Measurements from ENCODE around the gene SUGCT. TPM values are rescaled to one million over a fixed set of nuclear protein-coding genes. Genes with fewer than 3 reads are reported as not detected.

Gene SUGCT
- total RNA-seq, 2 experiments from 2014 or later: 0.81 to 1.2 TPM

GRCh38 chr7:40845943-40846342 lies 711.1 kb downstream of the SUGCT start:
- CTCF ChIA-PET: no interaction called here
- DNase-seq: no peak
- no peaks in the 10 kb centered on the region for H3K4me1 Mint-ChIP-seq (ENCODE audit: low read depth)
- H3K27me3 Mint-ChIP-seq (ENCODE audit: low read depth): no peaks in the 10 kb centered on the region
- no peak overlapping the region for H3K27ac Mint-ChIP-seq
- no peaks in the 10 kb centered on the region for H3K9me3 Mint-ChIP-seq
- H3K4me3 Mint-ChIP-seq: no peak overlapping the region
- intact Hi-C loops (cut with micrococcal nuclease): no loop called here
- H3K36me3 Mint-ChIP-seq (ENCODE audit: low read depth): no peaks in the 10 kb centered on the region

- Mint-ChIP-seq H3K27ac (no peak overlapping the region), H3K4me1 (ENCODE audit: low read depth) (no peaks in the 10 kb centered on the region), H3K36me3 (ENCODE audit: low read depth) (no peaks in the 10 kb centered on the region), H3K27me3 (ENCODE audit: low read depth) (peaks cover 2% of the 10 kb centered on the region), H3K4me3 (no peak overlapping the region), H3K9me3 (no peaks in the 10 kb centered on the region)
- DNase-seq: no peak
- CTCF ChIA-PET: no interaction called here
- intact Hi-C loops (cut with micrococcal nuclease): no loop called here
Observed at GRCh38 chr7:40847921-40848320, 713.1 kb downstream of the SUGCT start.

- no peaks in the 10 kb centered on the region for H3K36me3 Mint-ChIP-seq (ENCODE audit: low read depth)
- H3K27ac Mint-ChIP-seq: no peak overlapping the region
- DNase-seq: no peak
- intact Hi-C loops (cut with micrococcal nuclease): no loop called here
- no peaks in the 10 kb centered on the region for H3K4me1 Mint-ChIP-seq (ENCODE audit: low read depth)
- H3K4me3 Mint-ChIP-seq: no peak overlapping the region
- H3K27me3 Mint-ChIP-seq (ENCODE audit: low read depth): peaks cover 2% of the 10 kb centered on the region
- CTCF ChIA-PET: interaction anchor here (1.0 kb wide), 1 partner anchor 10 kb away, joined by 3 read pairs; no protein-coding TSS in a partner anchor
- no peaks in the 10 kb centered on the region for H3K9me3 Mint-ChIP-seq
Observed at GRCh38 chr7:40848541-40849221, 713.9 kb downstream of the SUGCT start.

- CTCF ChIA-PET: interaction anchor here (1.7 kb wide), 1 partner anchor 10 kb away, joined by 3 read pairs; no protein-coding TSS in a partner anchor
- H3K9me3 Mint-ChIP-seq: no peaks in the 10 kb centered on the region
- H3K36me3 Mint-ChIP-seq (ENCODE audit: low read depth): no peaks in the 10 kb centered on the region
- no peak overlapping the region for H3K4me3 Mint-ChIP-seq
- no peaks in the 10 kb centered on the region for H3K4me1 Mint-ChIP-seq (ENCODE audit: low read depth)
- intact Hi-C loops (cut with micrococcal nuclease): no loop called here
- peaks cover 2% of the 10 kb centered on the region for H3K27me3 Mint-ChIP-seq (ENCODE audit: low read depth)
- DNase-seq: no peak
- no peak overlapping the region for H3K27ac Mint-ChIP-seq
Observed at GRCh38 chr7:40850017-40850416, 715.2 kb downstream of the SUGCT start.

- no peak overlapping the region for H3K27ac Mint-ChIP-seq
- H3K4me1 Mint-ChIP-seq (ENCODE audit: low read depth): no peaks in the 10 kb centered on the region
- H3K36me3 Mint-ChIP-seq (ENCODE audit: low read depth): no peaks in the 10 kb centered on the region
- intact Hi-C loops (cut with micrococcal nuclease): no loop called here
- no peak overlapping the region for H3K4me3 Mint-ChIP-seq
- peaks cover 2% of the 10 kb centered on the region for H3K27me3 Mint-ChIP-seq (ENCODE audit: low read depth)
- no peaks in the 10 kb centered on the region for H3K9me3 Mint-ChIP-seq
- DNase-seq: no peak
- CTCF ChIA-PET: interaction anchor here (1.7 kb wide), 1 partner anchor 9 kb away, joined by 3 read pairs; no protein-coding TSS in a partner anchor
Observed at GRCh38 chr7:40851001-40851400, 716.2 kb downstream of the SUGCT start.

GRCh38 chr7:40859076-40859475 lies 724.3 kb downstream of the SUGCT start:
- H3K27ac Mint-ChIP-seq: no peak overlapping the region
- H3K27me3 Mint-ChIP-seq (ENCODE audit: low read depth): no peaks in the 10 kb centered on the region
- no peak overlapping the region for H3K4me3 Mint-ChIP-seq
- no peak for DNase-seq
- intact Hi-C loops (cut with micrococcal nuclease): no loop called here
- no peaks in the 10 kb centered on the region for H3K36me3 Mint-ChIP-seq (ENCODE audit: low read depth)
- no peaks in the 10 kb centered on the region for H3K4me1 Mint-ChIP-seq (ENCODE audit: low read depth)
- no peaks in the 10 kb centered on the region for H3K9me3 Mint-ChIP-seq
- CTCF ChIA-PET: interaction anchor here (1.1 to 1.5 kb wide), 3 partner anchors 10 to 351 kb away, joined by 3 read pairs; no protein-coding TSS in a partner anchor

GRCh38 chr7:40859965-40860543 lies 725.2 kb downstream of the SUGCT start:
- Mint-ChIP-seq H3K27me3 (ENCODE audit: low read depth) (no peaks in the 10 kb centered on the region), H3K9me3 (no peaks in the 10 kb centered on the region), H3K4me3 (no peak overlapping the region), H3K4me1 (ENCODE audit: low read depth) (no peaks in the 10 kb centered on the region), H3K36me3 (ENCODE audit: low read depth) (no peaks in the 10 kb centered on the region), H3K27ac (no peak overlapping the region)
- intact Hi-C loops (cut with micrococcal nuclease): no loop called here
- no peak for DNase-seq
- CTCF ChIA-PET: interaction anchor here (1.0 kb wide), 1 partner anchor 9 kb away, joined by 3 read pairs; no protein-coding TSS in a partner anchor

- no peak for DNase-seq
- Mint-ChIP-seq H3K4me3 (no peak overlapping the region), H3K4me1 (ENCODE audit: low read depth) (no peaks in the 10 kb centered on the region), H3K9me3 (no peaks in the 10 kb centered on the region), H3K36me3 (ENCODE audit: low read depth) (no peaks in the 10 kb centered on the region), H3K27me3 (ENCODE audit: low read depth) (no peaks in the 10 kb centered on the region), H3K27ac (no peak overlapping the region)
- CTCF ChIA-PET: interaction anchor here (1.5 kb wide), 1 partner anchor 535 kb away, joined by 3 read pairs; no protein-coding TSS in a partner anchor
- intact Hi-C loops (cut with micrococcal nuclease): no loop called here
Observed at GRCh38 chr7:40865441-40866233, 730.8 kb downstream of the SUGCT start.

- H3K27me3 Mint-ChIP-seq (ENCODE audit: low read depth): no peaks in the 10 kb centered on the region
- no peaks in the 10 kb centered on the region for H3K4me1 Mint-ChIP-seq (ENCODE audit: low read depth)
- no peak overlapping the region for H3K4me3 Mint-ChIP-seq
- H3K9me3 Mint-ChIP-seq: no peaks in the 10 kb centered on the region
- intact Hi-C loops (cut with micrococcal nuclease): no loop called here
- H3K36me3 Mint-ChIP-seq (ENCODE audit: low read depth): no peaks in the 10 kb centered on the region
- CTCF ChIA-PET: interaction anchor here (1.5 kb wide), 1 partner anchor 535 kb away, joined by 3 read pairs; no protein-coding TSS in a partner anchor
- no peak overlapping the region for H3K27ac Mint-ChIP-seq
- no peak for DNase-seq
Observed at GRCh38 chr7:40866601-40867000, 731.8 kb downstream of the SUGCT start.

GRCh38 chr7:40870108-40870507 lies 735.3 kb downstream of the SUGCT start:
- H3K9me3 Mint-ChIP-seq: no peaks in the 10 kb centered on the region
- intact Hi-C loops (cut with micrococcal nuclease): no loop called here
- no peak overlapping the region for H3K4me3 Mint-ChIP-seq
- no peaks in the 10 kb centered on the region for H3K27me3 Mint-ChIP-seq (ENCODE audit: low read depth)
- DNase-seq: no peak
- H3K27ac Mint-ChIP-seq: no peak overlapping the region
- H3K36me3 Mint-ChIP-seq (ENCODE audit: low read depth): no peaks in the 10 kb centered on the region
- CTCF ChIA-PET: no interaction called here
- H3K4me1 Mint-ChIP-seq (ENCODE audit: low read depth): no peaks in the 10 kb centered on the region

- intact Hi-C loops (cut with micrococcal nuclease): no loop called here
- Mint-ChIP-seq H3K27me3 (ENCODE audit: low read depth) (no peaks in the 10 kb centered on the region), H3K4me1 (ENCODE audit: low read depth) (no peaks in the 10 kb centered on the region), H3K27ac (no peak overlapping the region), H3K9me3 (no peaks in the 10 kb centered on the region), H3K4me3 (no peak overlapping the region), H3K36me3 (ENCODE audit: low read depth) (no peaks in the 10 kb centered on the region)
- CTCF ChIA-PET: no interaction called here
- no peak for DNase-seq
Observed at GRCh38 chr7:40873248-40873647, 738.4 kb downstream of the SUGCT start.

- H3K9me3 Mint-ChIP-seq: no peaks in the 10 kb centered on the region
- H3K27ac Mint-ChIP-seq: no peak overlapping the region
- H3K27me3 Mint-ChIP-seq (ENCODE audit: low read depth): no peaks in the 10 kb centered on the region
- intact Hi-C loops (cut with micrococcal nuclease): no loop called here
- CTCF ChIA-PET: no interaction called here
- no peak overlapping the region for H3K4me3 Mint-ChIP-seq
- H3K4me1 Mint-ChIP-seq (ENCODE audit: low read depth): no peaks in the 10 kb centered on the region
- no peak for DNase-seq
- no peaks in the 10 kb centered on the region for H3K36me3 Mint-ChIP-seq (ENCODE audit: low read depth)
Observed at GRCh38 chr7:40874756-40875155, 740.0 kb downstream of the SUGCT start.

All from activated naive CD4-positive, alpha-beta T cell treated with anti-CD3 and anti-CD28 coated beads for 36 hours (primary cell).